ENCODE data around the gene ARRDC4. TPM values are rescaled to one million over a fixed set of nuclear protein-coding genes. Genes with fewer than 3 reads are reported as not detected.

The ARRDC4 gene
- total and polyA plus RNA-seq, 9 of the 15 experiments (the other 6 are each of a cell fraction or from before 2014, with no cell fraction given) = 4.3 to 16.1 (median 14.4) TPM

DNA sequence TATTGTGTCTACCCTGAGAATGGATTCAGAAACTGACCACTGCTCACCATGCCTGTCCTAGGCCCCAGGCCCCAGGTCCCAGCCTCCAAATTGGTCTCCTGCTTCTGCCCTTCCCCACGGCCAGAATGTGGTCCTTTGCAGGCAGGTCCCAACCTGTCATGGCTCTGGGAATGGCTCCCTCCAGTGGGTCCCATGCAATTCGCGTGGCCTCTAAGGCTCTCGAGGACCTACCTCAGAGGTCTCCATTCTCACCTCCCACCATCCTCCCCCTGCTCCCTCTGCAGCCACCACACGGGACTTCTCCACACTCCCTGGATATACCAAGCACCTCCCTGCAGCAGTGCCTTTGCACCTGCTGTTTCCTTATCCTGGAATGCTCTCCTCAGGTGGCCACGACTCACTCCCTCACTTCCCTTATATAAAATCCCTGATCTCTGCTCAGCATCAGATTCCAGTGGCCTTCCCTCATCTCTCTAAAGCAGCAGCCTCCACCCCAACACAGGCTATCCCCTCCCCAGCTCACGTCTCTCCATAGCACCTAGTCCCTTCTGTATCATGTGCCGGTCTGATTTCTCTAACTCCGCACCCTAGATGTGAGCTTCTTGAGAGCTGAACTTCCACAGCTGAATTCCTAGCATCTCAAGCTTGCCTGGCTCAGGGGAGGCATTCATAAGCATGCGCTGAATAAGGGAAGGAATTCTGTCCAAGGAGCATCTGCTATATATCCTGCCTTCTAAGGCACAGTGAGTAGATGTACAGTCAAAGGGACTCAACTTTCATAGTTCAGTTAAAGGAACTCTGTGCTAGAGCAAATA is 56.9 kb downstream of the ARRDC4 start:
- in situ Hi-C loops (cut with MboI) (no loop called here), intact Hi-C loops (cut with micrococcal nuclease) (no loop called here)
- Histone ChIP-seq H3K9me1 (ENCODE audit: control insufficient read depth, insufficient read depth, low read length) (no peaks in the 10 kb centered on the region), H3K9ac (ENCODE audit: insufficient read depth in 1 of 2, low read depth in 2 of 2, low read length in 2 of 2) (no peak overlapping the region), H3K4me1 (replicated peaks in 1 of 2; ENCODE audit: control insufficient read depth in 2 of 2, insufficient read depth in 2 of 2, low read length in 2 of 2) (no peaks in the 10 kb centered on the region), H2AFZ (ENCODE audit: low read depth, low read length) (no peak overlapping the region), H3K27ac (ENCODE audit: extremely low read depth, low read depth, low read length) (no peak overlapping the region), H4K20me1 (replicated peaks; ENCODE audit: control insufficient read depth, insufficient read depth, low read length) (no peaks in the 10 kb centered on the region), H3K79me2 (ENCODE audit: control insufficient read depth, insufficient read depth, low read length) (no peaks in the 10 kb centered on the region), H3K27me3 (ENCODE audit: control insufficient read depth in 2 of 2, insufficient read depth in 2 of 2, low read length in 2 of 2) (peaks cover 0 to 6% of the 10 kb centered on the region in 2 experiments; a peak in 3 of 5 replicates), H3K4me2 (ENCODE audit: insufficient read depth, low read length) (no peak overlapping the region), H3K9me3 (replicated peaks; ENCODE audit: control insufficient read depth, insufficient read depth, low read depth, low read length) (no peaks in the 10 kb centered on the region), H3K4me3 (no peak overlapping the region), H3K36me3 (ENCODE audit: control insufficient read depth, insufficient read depth, low read length) (no peaks in the 10 kb centered on the region)
- TF ChIP-seq HMG20B (CRISPR knock-in tag; IDR thresholded peaks at IDR 0.05) = no peak
- DNase-seq (ENCODE audit: extremely low read depth in 1 of 4, low spot score in 3 of 4) (no peak), ATAC-seq (peak; percentile 56; the same call in 1 of the 3 replicates), FAIRE-seq (no peak)
- CTCF ChIA-PET (ENCODE audit: low intra/inter-chr PET ratio) = no interaction called here
- POLR2A ChIA-PET = interaction anchor here (1.4 kb wide), 1 partner anchor 8 kb away, joined by 3 read pairs; no protein-coding TSS in a partner anchor
- WGBS (ENCODE audit: insufficient coverage, low coverage, missing lambda C conversion rate) = 0% methylated on average over 10 of the region's 10 CpGs
- no TSS peak for BruUV-seq (replicated peaks)

DNA sequence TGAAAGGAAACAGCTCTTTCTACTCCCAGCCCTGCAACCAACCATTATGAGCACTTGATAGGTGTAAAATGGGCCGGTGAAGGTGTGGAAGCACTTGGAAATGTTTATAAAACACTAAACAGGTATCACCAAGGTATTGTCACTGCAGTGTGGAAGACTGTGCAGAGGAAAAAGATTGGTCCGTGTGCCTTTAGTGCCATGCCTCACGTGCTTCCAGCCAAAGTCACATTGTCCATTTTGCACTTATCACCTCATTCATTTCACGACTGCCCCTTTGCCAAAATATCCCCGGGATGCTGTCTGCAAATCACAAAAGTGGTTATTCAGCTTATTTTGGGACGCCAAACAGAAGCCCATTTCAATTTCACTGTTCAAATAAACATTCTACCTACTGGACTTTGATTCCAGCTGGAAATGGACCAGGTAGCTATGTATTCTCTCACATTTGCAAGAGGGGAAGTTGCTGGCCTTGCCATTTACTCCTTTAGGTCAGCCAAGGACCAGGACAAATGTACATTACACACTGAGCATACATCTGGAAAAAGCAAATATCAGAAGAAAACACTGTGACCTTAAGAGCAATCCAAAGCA is 58.4 kb downstream of the ARRDC4 start:
- DNase-seq (ENCODE audit: extremely low read depth in 1 of 4, low spot score in 3 of 4) = no peak
- Histone ChIP-seq H4K20me1 (replicated peaks; ENCODE audit: control insufficient read depth, insufficient read depth, low read length) (no peaks in the 10 kb centered on the region), H3K9ac (ENCODE audit: insufficient read depth in 1 of 2, low read depth in 2 of 2, low read length in 2 of 2) (no peak overlapping the region), H3K4me3 (no peak overlapping the region), H3K9me1 (ENCODE audit: control insufficient read depth, insufficient read depth, low read length) (no peaks in the 10 kb centered on the region), H3K4me1 (replicated peaks in 1 of 2; ENCODE audit: control insufficient read depth in 2 of 2, insufficient read depth in 2 of 2, low read length in 2 of 2) (no peaks in the 10 kb centered on the region), H2AFZ (ENCODE audit: low read depth, low read length) (no peak overlapping the region), H3K27me3 (ENCODE audit: control insufficient read depth in 2 of 2, insufficient read depth in 2 of 2, low read length in 2 of 2) (peaks cover 0 to 6% of the 10 kb centered on the region in 2 experiments; a peak in 3 of 5 replicates), H3K4me2 (ENCODE audit: insufficient read depth, low read length) (no peak overlapping the region), H3K27ac (ENCODE audit: extremely low read depth, low read depth, low read length) (no peak overlapping the region), H3K79me2 (ENCODE audit: control insufficient read depth, insufficient read depth, low read length) (no peaks in the 10 kb centered on the region), H3K36me3 (ENCODE audit: control insufficient read depth, insufficient read depth, low read length) (no peaks in the 10 kb centered on the region), H3K9me3 (replicated peaks; ENCODE audit: control insufficient read depth, insufficient read depth, low read depth, low read length) (no peaks in the 10 kb centered on the region)
- no peak for ATAC-seq
- BruUV-seq (replicated peaks) = no TSS peak
- WGBS (ENCODE audit: insufficient coverage, low coverage, missing lambda C conversion rate) = under 1% methylated on average over 6 of the region's 6 CpGs
- POLR2A ChIA-PET = interaction anchor here (1.4 kb wide), 1 partner anchor 9 kb away, joined by 3 read pairs; no protein-coding TSS in a partner anchor
- no peak for FAIRE-seq
- intact Hi-C loops (cut with micrococcal nuclease) (no loop called here), in situ Hi-C loops (cut with MboI) (no loop called here)
- CTCF ChIA-PET (ENCODE audit: low intra/inter-chr PET ratio) = no interaction called here
- TF ChIP-seq RHOXF2B (CRISPR knock-in tag; conservative IDR thresholded peaks at IDR 0.05) = no peak
- no peak for TF ChIP-seq RFX1 (IDR thresholded peaks at IDR 0.05)
- TF ChIP-seq ZNF354B (CRISPR knock-in tag; IDR thresholded peaks at IDR 0.05) = no peak
- TF ChIP-seq ZNF217 (CRISPR knock-in tag; IDR thresholded peaks at IDR 0.05) = no peak
- no peak for TF ChIP-seq FOXP1 (CRISPR knock-in tag; IDR thresholded peaks at IDR 0.05)
- TF ChIP-seq TARDBP (IDR thresholded peaks at IDR 0.05) = no peak
- no peak for TF ChIP-seq SNIP1 (IDR thresholded peaks at IDR 0.05; ENCODE audit: low read depth)
- TF ChIP-seq HOXB6 (CRISPR knock-in tag; IDR thresholded peaks at IDR 0.05; ENCODE audit: borderline replicate concordance) = no peak
- no peak for TF ChIP-seq FOXK2 (conservative IDR thresholded peaks at IDR 0.05 in 1 of 2, IDR thresholded peaks at IDR 0.05 in 1 of 2; ENCODE audit: low read depth in 2 of 2)
- TF ChIP-seq ZNF551 (CRISPR knock-in tag; IDR thresholded peaks at IDR 0.05) = no peak
- no peak for TF ChIP-seq ZNF408 (CRISPR knock-in tag; IDR thresholded peaks at IDR 0.05; ENCODE audit: low read depth)
- TF ChIP-seq ZNF143 (CRISPR knock-in tag; IDR thresholded peaks at IDR 0.05) = no peak
- no peak for TF ChIP-seq GABPB2 (CRISPR knock-in tag; conservative IDR thresholded peaks at IDR 0.05)
- no peak for TF ChIP-seq ZNF146 (CRISPR knock-in tag; IDR thresholded peaks at IDR 0.05; ENCODE audit: unreplicated experiment)
- no peak for TF ChIP-seq ZNF507 (tag; conservative IDR thresholded peaks at IDR 0.05)
